Brain microvascular endothelial cell (primary cell): ENCODE measurements around the gene CNNM2.
"Not testable (repeated sequence)": the region's sequence is repeated elsewhere in the genome, so short reads cannot be mapped to it uniquely, and the experiment has no call there.

ENCODE experiments used
- DNase-seq: peaks from one replicate; pipeline ENCODE4 v3.0.0-alpha.2; 2020
- H3K27ac ChIP-seq: fragments of 250-450 bp; sonication (Bioruptor Pico); 2 replicates; pipeline ENCODE4 v1.5.1; 2020; ENCODE audit warnings: mild to moderate bottlenecking, moderate library complexity
- H3K27me3 ChIP-seq: fragments of 250-450 bp; sonication (Bioruptor Pico); replicated peaks from 2 replicates; pipeline ENCODE4 v1.5.1; 2020; ENCODE audit warnings: mild to moderate bottlenecking
- H3K36me3 ChIP-seq: fragments of 250-450 bp; sonication (Bioruptor Pico); replicated peaks from 2 replicates; pipeline ENCODE4 v1.5.1; 2020; ENCODE audit warnings: mild to moderate bottlenecking
- H3K4me3 ChIP-seq: 2 replicates; pipeline ENCODE4 v1.5.1; 2011; ENCODE audit warnings: low read depth, mild to moderate bottlenecking, control low read depth, low read length, moderate library complexity
- CTCF ChIP-seq: IDR thresholded peaks from 2 replicates; pipeline ENCODE4 v1.5.1; 2011; ENCODE audit warnings: low read depth, mild to moderate bottlenecking, moderate library complexity, low read length, control low read depth, inconsistent platforms; ENCODE audit errors: missing control alignments
- in situ Hi-C: cut with HindIII; loops from 2 replicates; pipeline ENCODE4 v1.10.0; 2017; ENCODE audit warnings: low sequenced_read_pairs, low pct_ligation_motif_present

Gene CNNM2

GRCh38 chr10:102994531-102995295, 76.6 kb downstream of the CNNM2 start:
- Histone ChIP-seq H3K27me3 (no peaks in the 10 kb centered on the region), H3K36me3 (no peaks in the 10 kb centered on the region), H3K27ac (no peak overlapping the region), H3K4me3 (no peak overlapping the region)
- no peak for TF ChIP-seq CTCF
- in situ Hi-C loops: no loop called here
- DNase-seq: no peak

GRCh38 chr10:102996876-102997275, 78.8 kb downstream of the CNNM2 start:
- TF ChIP-seq CTCF: no peak
- H3K4me3 ChIP-seq: no peak overlapping the region
- DNase-seq: no peak
- in situ Hi-C loops: no loop called here
- no peak overlapping the region for H3K27ac ChIP-seq
- no peaks in the 10 kb centered on the region for H3K36me3 ChIP-seq
- no peaks in the 10 kb centered on the region for H3K27me3 ChIP-seq

- H3K36me3 ChIP-seq: no peaks in the 10 kb centered on the region
- in situ Hi-C loops: no loop called here
- no peak for DNase-seq
- no peak overlapping the region for H3K27ac ChIP-seq
- no peaks in the 10 kb centered on the region for H3K27me3 ChIP-seq
- no peak for TF ChIP-seq CTCF
- H3K4me3 ChIP-seq: no peak overlapping the region
These were observed 79.9 kb downstream of the CNNM2 start for GRCh38 chr10:102997998-102998397.

- in situ Hi-C loops: no loop called here
These were observed 80.4 kb downstream of the CNNM2 start for GRCh38 chr10:102998399-102998907.

GRCh38 chr10:103000050-103000449, 82.0 kb downstream of the CNNM2 start:
- DNase-seq, in situ Hi-C loops, H3K27me3 ChIP-seq, H3K27ac ChIP-seq, H3K4me3 ChIP-seq, H3K36me3 ChIP-seq: not testable (repeated sequence)

More at GRCh38 chr10:102998399-102998907, 80.4 kb downstream of the CNNM2 start:
- H3K27me3 ChIP-seq: no peaks in the 10 kb centered on the region
- H3K4me3 ChIP-seq: no peak overlapping the region
- DNase-seq: no peak
- TF ChIP-seq CTCF: no peak
- no peak overlapping the region for H3K27ac ChIP-seq
- H3K36me3 ChIP-seq: no peaks in the 10 kb centered on the region

- no peak overlapping the region for H3K27ac ChIP-seq
These were observed 88.9 kb downstream of the CNNM2 start for GRCh38 chr10:103007017-103007416.

More at GRCh38 chr10:103007017-103007416, 88.9 kb downstream of the CNNM2 start:
- in situ Hi-C loops: no loop called here
- H3K27me3 ChIP-seq: no peaks in the 10 kb centered on the region
- H3K36me3 ChIP-seq: no peaks in the 10 kb centered on the region
- TF ChIP-seq CTCF: no peak
- no peak for DNase-seq
- H3K4me3 ChIP-seq: no peak overlapping the region
